RPMI7951 (cell line): Measurements from ENCODE around the gene TPPP3. TPM values are rescaled to one million over a fixed set of nuclear protein-coding genes. Genes with fewer than 3 reads are reported as not detected.

Source experiments
- DNase-seq: peaks from one replicate; pipeline ENCODE4 v3.0.0-alpha.2; 2012; ENCODE audit warnings: low read depth
- total RNA-seq: library from RNA; depleted of rRNA; stranded (reverse); fragments of >200 nt; shearing (Covaris generic); gene quantifications from 2 replicates; pipeline ENCODE4 v1.2.3, GENCODE V29; 2014; rRNA removed

Gene TPPP3
- total RNA-seq, 1 experiment from 2014 or later = 0.24 TPM

- DNase-seq = no peak
Measured at GRCh38 chr16:67345401-67345800, 47.9 kb downstream of the TPPP3 start.

GRCh38 chr16:67342616-67343015 is 50.7 kb downstream of the TPPP3 start:
- no peak for DNase-seq

GRCh38 chr16:67341250-67341649 is 52.0 kb downstream of the TPPP3 start:
- no peak for DNase-seq

Other genes with a start within 250 kb of the TPPP3 start
- gene B3GNT9, start 242.5 kb downstream of the TPPP3 start, total RNA-seq = 24.0 and 25.6 TPM in 2 replicates
- gene TRADD, start 233.6 kb downstream of the TPPP3 start, total RNA-seq = 13.0 and 29.5 TPM in 2 replicates
- 4.2 and 10.2 TPM in 2 replicates for gene FBXL8, start 233.5 kb downstream of the TPPP3 start, total RNA-seq
- gene HSF4, start 228.8 kb downstream of the TPPP3 start, total RNA-seq = 3.7 and 4.7 TPM in 2 replicates
- gene NOL3, start 223.0 kb downstream of the TPPP3 start, total RNA-seq = 29.4 and 32.3 TPM in 2 replicates
- gene MATCAP1, start 209.5 kb downstream of the TPPP3 start, total RNA-seq = 4.2 and 7.8 TPM in 2 replicates
- 0.39 and 0.60 TPM in 2 replicates for gene EXOC3L1, start 203.4 kb downstream of the TPPP3 start, total RNA-seq
- gene E2F4, start 201.3 kb downstream of the TPPP3 start, total RNA-seq = 67.9 and 75.9 TPM in 2 replicates
- 0.48 and 0.78 TPM in 2 replicates for gene ELMO3, start 194.4 kb downstream of the TPPP3 start, total RNA-seq
- gene TMEM208, start 166.4 kb downstream of the TPPP3 start, total RNA-seq = 37.1 and 48.5 TPM in 2 replicates
- gene FHOD1, start 146.0 kb downstream of the TPPP3 start, total RNA-seq = 33.6 and 37.2 TPM in 2 replicates
- gene SLC9A5, start 144.5 kb downstream of the TPPP3 start, total RNA-seq = 0.98 and 1.1 TPM in 2 replicates
- 2.9 and 4.9 TPM in 2 replicates for gene PLEKHG4, start 114.0 kb downstream of the TPPP3 start, total RNA-seq
- not detected in 2 replicates for gene KCTD19, start 66.8 kb downstream of the TPPP3 start, total RNA-seq
- gene LRRC36, start 66.7 kb downstream of the TPPP3 start, total RNA-seq = not detected in 2 replicates
- 1.4 and 2.0 TPM in 2 replicates for gene ZDHHC1, start 23.0 kb upstream of the TPPP3 start, total RNA-seq
- not detected in 2 replicates for gene HSD11B2, start 37.6 kb upstream of the TPPP3 start, total RNA-seq
- gene ATP6V0D1, start 87.7 kb upstream of the TPPP3 start, total RNA-seq = 121 and 141 TPM in 2 replicates
- gene AGRP, start 90.0 kb upstream of the TPPP3 start, total RNA-seq = not detected in 2 replicates
- gene RIPOR1, start 135.3 kb upstream of the TPPP3 start, total RNA-seq = 9.0 and 11.5 TPM in 2 replicates
- 27.9 and 29.6 TPM in 2 replicates for gene CTCF, start 169.0 kb upstream of the TPPP3 start, total RNA-seq